Activated T-cell treated with anti-CD3 and anti-CD28 coated beads, Interleukin-2, amount 50 U/mL, for 48 hours (primary cell): ENCODE measurements around the gene DNASE1.
A peak's percentile ranks its signal among the peaks of the same experiment; 100 is the strongest.

ENCODE experiments used
- DNase-seq, 2 experiments: peaks; one replicate each; pipeline ENCODE4 v3.0.0-alpha.2; 2020

DNASE1 gene

DNA sequence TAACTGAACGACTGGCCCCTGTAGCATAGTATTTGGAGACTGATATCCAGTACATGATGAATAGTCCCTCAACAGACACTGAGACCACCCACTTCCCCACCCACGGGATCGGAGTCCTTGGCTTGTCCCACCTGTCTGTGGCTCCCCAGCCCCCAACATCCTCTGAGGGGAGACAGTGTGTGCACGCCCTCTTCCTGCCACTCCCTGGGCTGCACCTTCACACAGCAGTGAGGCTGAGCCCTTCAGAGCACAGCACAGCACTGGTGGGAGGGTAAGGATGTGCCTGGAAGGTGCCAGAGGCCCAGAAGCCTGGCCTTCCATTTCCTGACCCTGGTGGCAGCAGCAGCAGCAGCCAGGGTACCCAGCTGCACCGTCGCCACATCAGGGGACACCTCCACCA lies 11.0 kb downstream of the DNASE1 start:
- DNase-seq, result no peak

DNA sequence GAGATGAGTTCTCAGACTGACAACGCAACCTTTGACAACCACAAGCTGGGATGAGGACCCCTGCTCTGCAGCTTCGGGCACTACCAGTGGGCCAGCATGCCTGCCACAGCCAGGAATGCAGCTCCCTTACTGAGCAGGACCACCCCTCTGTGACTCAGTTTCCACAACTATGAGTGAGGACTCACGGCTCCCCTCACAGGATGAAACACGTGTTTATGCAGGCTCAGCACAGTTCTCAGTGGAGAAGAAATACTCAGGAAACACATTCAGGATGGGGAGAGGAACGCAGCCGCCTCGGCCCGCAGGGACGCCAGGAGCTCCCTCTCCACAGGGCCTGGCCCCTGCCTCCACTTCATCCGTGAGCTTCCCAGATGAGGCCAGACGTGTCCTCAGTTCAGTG lies 14.1 kb downstream of the DNASE1 start:
- DNase-seq, result no peak

GRCh38 chr16:3669082-3669481 lies 14.6 kb downstream of the DNASE1 start:
- no peak for DNase-seq

DNA sequence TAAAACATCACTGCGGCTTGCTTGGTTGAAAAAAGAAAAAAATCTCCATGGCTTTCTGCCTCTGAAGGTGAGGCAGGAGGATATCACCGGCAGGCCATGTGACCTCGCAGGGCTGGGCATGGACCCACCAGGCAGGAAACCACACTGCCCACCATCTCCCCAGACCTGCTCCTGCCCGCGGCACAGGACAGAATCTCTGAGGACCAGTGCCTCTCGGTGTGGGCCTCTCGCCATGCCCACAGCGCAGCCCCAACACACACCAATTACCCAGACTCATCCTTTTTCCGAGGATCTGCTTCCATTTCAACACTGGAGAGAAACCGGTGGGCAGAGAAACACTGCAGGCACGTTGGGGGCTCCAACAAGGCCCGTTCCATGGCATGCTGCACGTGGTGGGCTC lies 16.2 kb downstream of the DNASE1 start:
- no peak for DNase-seq

DNA sequence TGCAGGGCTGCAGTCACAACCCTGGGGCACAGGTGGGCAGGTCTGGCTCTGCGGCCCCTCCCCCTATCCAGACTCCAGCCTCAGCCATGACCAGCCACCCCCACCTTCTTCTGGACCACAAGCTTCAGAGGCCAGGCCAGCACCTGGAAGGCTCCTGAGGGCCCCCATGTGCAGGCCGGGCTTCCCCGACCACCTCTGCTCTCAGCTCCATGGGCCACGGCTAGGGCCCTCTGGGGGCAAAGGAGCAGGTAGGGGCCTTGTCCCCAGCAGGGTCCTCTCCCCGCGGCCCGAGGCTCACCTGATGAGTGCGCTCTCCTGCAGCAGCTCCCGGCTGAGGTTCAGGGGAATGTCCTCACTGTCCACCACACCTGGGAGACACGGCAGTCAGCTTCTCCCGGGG lies 16.9 kb downstream of the DNASE1 start:
- no peak for DNase-seq

- DNase-seq, result no peak
Measured at GRCh38 chr16:3672571-3673041, 18.1 kb downstream of the DNASE1 start.

- no peak for DNase-seq
Measured at GRCh38 chr16:3673201-3673600, 18.7 kb downstream of the DNASE1 start.

GRCh38 chr16:3673676-3674377 lies 19.3 kb downstream of the DNASE1 start:
- DNase-seq, result no peak

- DNase-seq, result no peak
Measured at GRCh38 chr16:3674513-3675295, 20.2 kb downstream of the DNASE1 start.

- no peak for DNase-seq
Measured at GRCh38 chr16:3675601-3676130, 21.2 kb downstream of the DNASE1 start.

- no peak for DNase-seq
Measured at GRCh38 chr16:3677994-3678393, 23.5 kb downstream of the DNASE1 start.

- no peak for DNase-seq
Measured at GRCh38 chr16:3681206-3681605, 26.7 kb downstream of the DNASE1 start.

DNA sequence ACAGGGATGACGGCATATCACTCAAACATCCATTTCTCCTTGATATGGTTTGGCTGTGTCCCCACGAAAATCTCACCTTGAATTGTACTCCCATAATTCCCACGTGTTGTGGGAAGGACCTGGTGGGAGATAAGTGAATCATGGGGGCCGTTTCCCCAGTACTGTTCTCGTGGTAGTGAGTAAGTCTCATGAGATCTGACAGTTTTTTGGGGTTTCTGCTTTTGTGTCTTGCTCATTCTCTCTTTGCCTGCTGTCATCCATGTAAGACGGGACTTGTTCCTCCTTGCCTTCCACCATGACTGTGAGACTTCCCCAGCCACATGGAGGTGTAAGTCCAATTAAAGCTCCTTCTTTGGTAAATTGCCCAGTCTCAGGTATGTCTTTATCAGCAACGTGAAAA lies 32.5 kb downstream of the DNASE1 start:
- no peak for DNase-seq

- DNase-seq, result no peak
Measured at GRCh38 chr16:3687792-3688191, 33.3 kb downstream of the DNASE1 start.

- DNase-seq, result no peak
Measured at GRCh38 chr16:3689731-3690130, 35.2 kb downstream of the DNASE1 start.

- DNase-seq, result peak; percentile 89 to 91
Measured at GRCh38 chr16:3690470-3690928, 36.0 kb downstream of the DNASE1 start.

DNA sequence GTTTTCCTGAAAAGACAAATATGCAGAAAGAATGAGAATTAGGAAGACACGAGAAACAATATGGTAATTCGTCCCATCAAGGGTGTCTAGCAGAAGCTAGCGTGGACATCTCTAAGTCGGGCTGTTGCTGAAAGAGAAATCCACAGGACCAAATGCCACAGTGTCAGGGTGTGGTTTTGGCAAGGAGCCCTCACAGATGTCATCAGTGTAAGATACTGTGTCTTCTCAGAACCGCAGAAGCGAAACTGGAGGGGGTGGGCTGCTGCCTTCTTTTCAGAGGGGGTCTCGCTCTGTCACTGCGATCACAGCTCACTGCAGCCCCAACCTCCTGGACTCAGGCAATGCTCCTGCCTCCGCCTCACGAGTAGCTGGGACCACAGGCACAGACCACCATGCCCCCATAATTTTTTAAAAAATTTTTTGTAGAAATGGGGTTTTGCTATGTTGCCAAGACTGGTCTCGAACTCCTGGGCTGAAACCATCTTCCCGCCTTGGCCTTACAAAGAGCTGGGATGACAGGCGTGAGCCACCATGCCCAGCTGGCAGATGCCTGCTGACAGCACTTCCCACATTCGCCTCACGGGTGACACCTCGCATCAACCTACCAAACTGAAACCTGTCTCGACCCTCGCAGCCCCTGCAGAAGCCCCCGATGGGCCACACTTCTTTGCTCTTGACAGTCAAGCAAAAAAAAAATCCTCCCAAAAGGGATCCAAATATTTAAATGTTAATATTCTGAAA lies 36.7 kb downstream of the DNASE1 start:
- DNase-seq, result no peak

- no peak for DNase-seq
Measured at GRCh38 chr16:3691761-3692160, 37.3 kb downstream of the DNASE1 start.

GRCh38 chr16:3694051-3694450 lies 39.6 kb downstream of the DNASE1 start:
- no peak for DNase-seq

DNA sequence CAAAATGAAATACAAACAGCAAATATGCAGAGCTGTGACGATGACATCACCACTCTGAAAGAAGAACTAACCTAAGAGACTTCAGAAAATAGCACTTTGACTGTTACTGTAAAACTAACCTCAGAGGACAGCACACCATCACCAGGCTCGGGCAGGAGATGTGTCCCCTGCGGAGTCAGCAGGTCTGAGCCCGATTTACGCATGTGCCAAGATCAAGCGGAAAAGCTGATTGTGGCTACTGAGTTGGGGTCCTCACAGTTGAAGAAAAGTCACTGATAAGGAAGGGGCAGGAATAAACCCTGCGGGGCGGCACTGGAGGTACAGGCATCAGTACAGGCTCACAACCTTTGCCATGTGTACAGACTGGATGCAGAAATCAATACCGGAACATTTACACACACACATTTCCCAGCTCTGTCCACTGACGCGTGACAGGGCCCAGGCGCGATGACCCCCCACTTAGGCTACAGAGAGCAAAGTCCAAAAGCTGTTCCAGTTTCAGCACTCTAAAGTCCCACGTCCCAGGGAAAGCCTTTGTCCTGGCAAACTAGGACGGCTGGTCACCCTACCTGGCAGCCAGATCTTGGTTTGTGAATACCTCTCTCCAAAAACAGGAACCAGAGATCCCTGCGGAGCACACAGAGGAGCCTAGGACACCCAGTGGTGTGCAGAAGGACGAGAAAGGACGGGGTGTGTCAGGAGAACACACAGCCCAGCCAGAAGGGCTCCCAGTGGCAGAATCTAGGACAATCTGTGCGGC lies 41.3 kb downstream of the DNASE1 start:
- DNase-seq, result no peak

- DNase-seq, result no peak
Measured at GRCh38 chr16:3696425-3697218, 42.1 kb downstream of the DNASE1 start.

GRCh38 chr16:3698941-3699340 lies 44.5 kb downstream of the DNASE1 start:
- DNase-seq, result no peak
